COLO668 (cell line): ENCODE results near the gene TIMM9.
"Not testable (repeated sequence)": the region's sequence is repeated elsewhere in the genome, so short reads cannot be mapped to it uniquely, and the experiment has no call there.

ENCODE experiments used
- DNase-seq: peaks from one replicate; lab custom pipeline; 2025; ENCODE audit not compliant: unreplicated experiment; lab: John Stamatoyannopoulos, UW

TIMM9 gene

GRCh38 chr14:58427281-58428117 lies at the start of gene TIMM9, which contains the start of gene KIAA0586:
Gene TIMM9 (minus strand): TSS chr14:58427531. CDS start chr14:58411945, 15,586 bp downstream.
Gene KIAA0586 (plus strand): TSS chr14:58427719. CDS start chr14:58428265, 546 bp downstream.
- DNase-seq: peak; percentile 99

GRCh38 chr14:58476320-58476719 lies 49.0 kb upstream of the TIMM9 start:
- DNase-seq: no peak

GRCh38 chr14:58469309-58469708 lies 42.0 kb upstream of the TIMM9 start:
- no peak for DNase-seq

- DNase-seq: no peak
Observed at GRCh38 chr14:58467575-58467974, 40.2 kb upstream of the TIMM9 start.

- DNase-seq: no peak
Observed at GRCh38 chr14:58466459-58466858, 39.1 kb upstream of the TIMM9 start.

- DNase-seq: no peak
Observed at GRCh38 chr14:58465421-58465820, 38.1 kb upstream of the TIMM9 start.

GRCh38 chr14:58464652-58465051 lies 37.3 kb upstream of the TIMM9 start:
- DNase-seq: no peak

GRCh38 chr14:58463147-58463546 lies 35.8 kb upstream of the TIMM9 start:
- no peak for DNase-seq

GRCh38 chr14:58460772-58461171 lies 33.4 kb upstream of the TIMM9 start:
- DNase-seq: no peak

GRCh38 chr14:58455593-58456265 lies 28.4 kb upstream of the TIMM9 start:
- no peak for DNase-seq

- DNase-seq: no peak
Observed at GRCh38 chr14:58444627-58445026, 17.3 kb upstream of the TIMM9 start.

- DNase-seq: no peak
Observed at GRCh38 chr14:58439476-58439875, 12.1 kb upstream of the TIMM9 start.

GRCh38 chr14:58430156-58430555 lies 2.8 kb upstream of the TIMM9 start:
- no peak for DNase-seq

GRCh38 chr14:58428118-58428683 lies 870 bp upstream of the TIMM9 start:
- peak; percentile 20 for DNase-seq

GRCh38 chr14:58426670-58427280 lies 556 bp downstream of the TIMM9 start:
- DNase-seq: peak; percentile 78

GRCh38 chr14:58416934-58417333 lies 10.4 kb downstream of the TIMM9 start:
- DNase-seq: not testable (repeated sequence)

- no peak for DNase-seq
Observed at GRCh38 chr14:58415636-58416547, 11.4 kb downstream of the TIMM9 start.

- DNase-seq: no peak
Observed at GRCh38 chr14:58414845-58415244, 12.5 kb downstream of the TIMM9 start.

GRCh38 chr14:58408681-58409215 lies 18.6 kb downstream of the TIMM9 start:
- no peak for DNase-seq

GRCh38 chr14:58401587-58401986 lies 25.7 kb downstream of the TIMM9 start:
- no peak for DNase-seq
